DMS 273 treated with DMSO at 0.1 percent for 48 hours (cell line): ENCODE measurements around the gene OR10P1.

Experiments
- DNase-seq: peaks from one replicate; lab custom pipeline; 2025; lab: John Stamatoyannopoulos, UW

The OR10P1 gene

DNA sequence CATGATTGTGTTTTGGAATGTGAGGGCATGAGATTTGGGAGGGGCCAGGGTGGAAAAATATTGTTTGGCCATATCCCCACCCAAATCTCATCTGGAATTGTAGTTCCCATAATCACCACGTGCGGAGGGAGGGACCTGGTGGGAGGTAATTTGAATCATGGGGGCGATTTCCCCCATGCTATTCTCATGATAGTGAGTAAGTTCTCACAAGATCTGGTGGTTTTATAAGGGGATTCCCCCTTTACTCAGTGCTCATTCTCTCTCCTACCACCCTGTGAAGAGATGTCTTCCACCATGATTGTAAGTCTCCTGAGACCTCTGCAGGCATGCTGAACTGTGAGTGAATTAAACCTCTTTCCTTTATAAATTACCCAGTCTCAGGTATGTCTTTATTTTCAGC is 15.7 kb downstream of the OR10P1 start:
- no peak for DNase-seq

DNA sequence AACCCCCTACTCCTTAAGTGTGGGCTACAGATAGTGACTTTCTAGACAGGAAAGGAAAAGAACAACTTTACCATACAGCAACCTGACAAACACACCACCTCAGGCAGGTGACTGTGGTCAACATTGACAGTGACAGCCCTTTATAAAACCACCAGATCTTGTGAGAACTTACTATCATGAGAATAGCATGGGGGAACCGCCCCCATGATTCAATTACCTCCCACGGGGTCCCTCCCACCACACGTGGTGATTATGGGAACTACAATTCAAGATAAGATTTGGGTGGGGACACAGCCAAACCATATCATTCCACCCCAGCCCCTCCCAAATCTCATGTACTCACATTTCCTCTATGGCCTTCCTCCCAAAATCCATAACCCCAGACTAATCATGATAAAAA is 16.3 kb downstream of the OR10P1 start:
- DNase-seq, result no peak

DNA sequence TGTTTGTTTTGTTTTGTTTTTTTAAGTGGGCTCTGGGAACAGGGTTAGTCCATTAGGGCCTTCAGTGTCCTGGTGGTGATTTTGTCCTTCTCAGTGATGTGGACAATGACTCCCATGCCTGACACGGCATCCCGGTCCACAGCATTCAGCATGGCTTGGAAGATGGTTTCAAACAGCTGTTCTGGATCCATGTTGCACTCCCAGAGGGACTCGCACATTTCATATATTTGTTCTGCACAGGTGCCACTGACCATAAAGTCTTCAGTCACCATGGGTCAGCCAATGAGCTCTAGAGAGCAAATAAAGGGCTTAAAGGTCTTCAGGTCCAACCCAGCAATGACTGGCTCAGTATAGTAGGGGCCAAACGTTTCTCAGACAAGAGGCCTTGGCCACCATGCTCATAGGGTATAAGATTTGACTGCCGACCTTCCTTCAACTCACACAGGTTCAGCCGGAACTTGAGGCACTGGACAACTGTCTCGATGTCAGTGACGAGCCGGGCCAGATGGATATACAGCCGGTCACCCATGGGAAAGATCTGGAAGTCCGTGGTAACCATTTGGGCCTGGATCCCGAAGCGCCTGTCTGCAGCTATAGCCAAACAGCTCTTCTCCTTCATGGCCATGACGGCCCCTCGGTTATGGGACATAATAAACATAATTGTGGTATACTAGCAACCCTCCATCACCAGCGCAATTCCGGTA is 18.0 kb downstream of the OR10P1 start:
- no peak for DNase-seq

DNA sequence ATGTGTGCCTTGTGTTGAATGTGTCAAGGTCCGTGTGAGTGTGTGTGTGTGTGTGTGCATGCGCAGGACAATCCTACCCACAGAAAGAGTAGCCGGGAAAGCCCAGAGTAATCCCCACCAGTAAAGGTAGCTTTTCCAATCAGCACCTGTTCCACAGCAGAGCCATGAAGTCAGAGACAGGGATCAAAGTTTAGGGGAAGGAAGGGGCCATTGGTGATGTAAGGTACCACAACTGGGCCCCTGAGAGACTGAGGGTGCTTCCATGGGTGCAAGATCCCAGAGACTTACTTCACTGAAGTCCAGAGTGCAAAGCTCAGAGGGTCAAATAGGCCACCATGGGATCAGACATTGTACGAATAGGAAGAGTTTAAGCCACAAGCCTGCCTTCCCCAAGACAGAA is 20.5 kb downstream of the OR10P1 start:
- DNase-seq, result no peak

DNA sequence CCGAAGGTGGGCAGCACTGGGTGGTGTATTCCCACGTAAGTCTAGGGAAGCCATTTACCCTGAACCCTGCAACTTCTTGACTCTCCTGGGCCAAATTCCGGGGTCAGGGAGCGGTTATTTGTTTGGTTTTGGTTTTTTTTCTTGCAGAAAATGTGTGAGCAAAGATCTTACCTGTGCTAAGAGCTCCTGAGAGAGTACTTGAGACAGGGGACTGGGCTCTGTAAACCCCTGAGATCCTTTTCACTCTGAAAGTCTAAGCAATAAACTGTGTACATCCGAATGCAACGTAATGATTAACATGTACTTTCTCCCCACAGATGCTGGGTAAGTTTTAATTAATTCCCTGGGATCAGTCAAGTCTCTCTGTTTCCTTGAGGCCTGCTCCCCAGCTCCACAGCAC is 21.5 kb downstream of the OR10P1 start:
- DNase-seq, result no peak

DNA sequence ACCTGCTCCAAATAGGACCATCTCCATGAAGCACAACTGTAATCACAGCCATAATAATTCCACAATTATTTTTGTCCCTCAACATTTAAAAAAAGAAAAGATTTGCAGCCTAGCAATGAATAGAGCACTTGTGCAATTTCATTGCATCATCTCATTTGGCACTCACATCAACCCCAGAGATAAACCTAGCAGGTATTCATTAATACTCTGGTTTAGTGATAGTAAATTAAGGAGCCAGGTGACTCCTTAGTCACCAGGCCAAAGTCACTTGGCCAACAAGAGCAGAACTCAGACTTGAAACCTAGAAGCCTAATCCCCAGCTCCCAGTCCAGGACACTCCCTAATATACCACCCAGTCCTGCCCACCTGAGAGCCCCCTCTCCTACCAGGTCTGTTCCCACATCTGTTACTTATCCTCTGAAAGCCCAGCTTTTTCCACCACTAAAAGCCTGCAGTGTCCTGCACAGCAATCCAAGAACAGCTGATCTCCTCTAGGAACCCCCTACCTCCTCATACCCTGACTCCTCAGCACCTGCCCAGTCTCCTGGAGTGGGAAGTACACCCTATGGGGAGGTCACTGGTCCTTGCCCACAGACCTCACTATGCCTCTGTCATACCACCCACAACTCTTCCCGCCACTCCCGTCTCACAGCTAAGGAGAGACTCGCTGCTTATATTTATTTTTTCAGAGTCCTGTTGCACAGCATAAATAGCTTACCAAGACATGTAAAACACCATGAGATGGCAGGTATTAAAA is 22.1 kb downstream of the OR10P1 start:
- no peak for DNase-seq

DNA sequence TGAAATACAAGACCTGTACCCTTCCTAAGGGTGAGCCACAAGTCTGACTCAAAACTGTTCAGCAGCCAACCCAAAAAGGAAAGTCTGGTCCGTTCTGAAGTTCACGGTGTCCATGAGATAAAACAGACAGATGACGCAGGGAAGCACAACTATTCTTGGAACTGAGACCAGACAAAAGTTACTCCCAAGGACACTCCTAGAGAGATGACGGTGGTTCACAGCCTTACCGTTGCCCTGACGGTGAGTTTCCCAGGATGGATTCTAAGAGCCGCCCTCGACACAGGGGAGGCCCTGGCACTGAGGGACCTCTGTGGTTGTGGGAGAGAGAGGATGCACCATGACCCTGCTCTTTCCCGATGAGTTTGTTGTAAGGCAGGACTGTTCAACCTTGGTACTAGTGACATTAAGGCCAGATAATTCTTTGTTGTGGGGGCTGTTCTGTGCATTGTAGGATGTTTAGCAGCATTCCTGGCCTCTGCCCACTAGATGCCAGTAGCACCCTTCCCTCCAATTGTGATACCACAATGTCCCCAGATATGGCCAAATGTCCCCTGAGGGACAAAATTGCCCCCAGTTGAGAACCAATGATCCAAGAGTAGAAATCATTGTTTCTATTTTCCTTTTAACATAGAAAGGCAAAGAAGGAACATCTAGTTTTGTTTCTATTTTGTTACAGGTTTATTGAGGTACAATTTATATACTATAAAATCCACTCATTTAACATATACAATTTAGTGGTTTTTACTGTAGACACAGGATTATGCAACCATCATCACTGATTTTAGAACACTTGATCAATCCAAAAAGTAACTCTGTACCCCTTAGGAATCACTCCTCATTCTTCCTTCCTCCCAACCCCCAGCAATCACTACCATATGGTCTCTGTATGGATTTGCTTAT is 23.0 kb downstream of the OR10P1 start:
- DNase-seq, result peak; percentile 2

DNA sequence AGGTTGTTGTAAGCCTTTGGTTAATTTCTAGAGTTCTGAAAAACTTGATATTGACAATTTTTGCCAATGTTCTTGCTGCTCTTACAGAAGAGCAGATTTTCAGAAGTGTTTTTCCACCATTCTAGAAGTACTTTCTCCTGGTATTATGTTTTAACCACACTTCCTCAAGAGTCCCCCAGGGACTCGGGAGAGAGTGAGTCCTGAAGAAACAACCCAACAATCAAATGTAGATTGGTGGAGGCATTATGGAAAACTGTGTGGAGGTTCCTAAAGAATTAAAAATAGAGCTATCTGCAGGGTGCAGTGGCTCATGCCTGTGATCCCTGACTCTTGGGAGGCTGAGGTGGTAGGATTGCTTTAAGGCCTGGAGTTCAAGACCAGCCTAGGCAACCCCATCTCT is 26.7 kb downstream of the OR10P1 start:
- DNase-seq, result no peak

DNA sequence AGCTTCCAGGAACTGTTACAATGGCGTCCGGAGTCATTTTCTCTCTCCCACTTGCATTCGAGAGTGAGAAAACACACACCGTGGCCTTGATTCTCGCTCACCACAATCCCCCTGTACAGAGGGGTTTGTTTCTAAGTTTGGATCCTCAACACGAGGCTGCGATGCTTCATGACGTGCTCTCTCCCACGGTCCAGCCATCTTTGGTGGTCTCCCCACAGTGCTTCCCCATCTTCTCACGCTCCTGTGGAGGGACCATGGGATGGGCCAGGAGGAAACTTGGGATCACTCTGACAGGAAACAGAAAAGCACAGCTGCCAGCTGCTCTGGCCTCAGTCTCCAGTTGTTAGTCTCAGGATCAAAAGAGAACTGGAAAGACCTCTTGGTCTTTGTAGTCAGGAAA is 28.1 kb downstream of the OR10P1 start:
- DNase-seq, result no peak

DNA sequence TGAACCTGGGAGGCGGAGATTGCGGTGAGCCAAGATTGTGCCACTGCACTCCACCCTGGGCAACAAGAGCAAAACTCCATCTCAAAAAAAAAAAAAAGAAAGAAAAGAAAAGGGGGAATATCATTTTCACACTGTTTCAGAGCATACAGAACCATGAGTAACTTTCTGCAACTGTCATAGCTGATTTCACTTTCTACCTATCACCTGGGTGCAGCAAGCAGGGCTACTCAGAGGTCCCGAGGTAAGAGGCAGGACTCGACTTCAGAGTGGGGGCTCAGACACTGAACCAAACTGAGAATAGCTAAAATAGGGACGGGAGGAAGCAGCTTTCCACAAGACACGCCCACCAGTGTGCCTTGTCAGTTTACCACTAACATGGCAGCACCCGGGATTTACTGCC is 29.8 kb downstream of the OR10P1 start:
- no peak for DNase-seq

DNA sequence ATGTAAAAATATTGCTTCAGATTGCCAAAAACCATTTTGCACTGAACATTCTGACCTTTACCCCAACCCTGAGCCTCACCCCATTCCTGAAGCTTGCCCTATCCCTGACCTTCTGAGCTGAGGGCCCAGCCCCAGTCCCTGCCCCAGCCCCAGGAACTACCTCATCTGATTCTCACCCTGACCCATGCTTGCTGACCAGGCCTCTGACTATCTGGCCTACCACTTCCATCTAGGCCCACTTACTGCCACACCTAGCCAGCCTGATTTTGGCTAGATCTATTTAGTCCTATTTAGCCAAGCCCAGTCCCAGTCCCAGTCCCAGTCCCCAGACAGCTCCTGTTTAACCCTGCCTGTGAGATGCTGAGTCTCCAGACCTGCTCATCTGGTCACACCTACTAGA is 33.6 kb downstream of the OR10P1 start:
- no peak for DNase-seq

DNA sequence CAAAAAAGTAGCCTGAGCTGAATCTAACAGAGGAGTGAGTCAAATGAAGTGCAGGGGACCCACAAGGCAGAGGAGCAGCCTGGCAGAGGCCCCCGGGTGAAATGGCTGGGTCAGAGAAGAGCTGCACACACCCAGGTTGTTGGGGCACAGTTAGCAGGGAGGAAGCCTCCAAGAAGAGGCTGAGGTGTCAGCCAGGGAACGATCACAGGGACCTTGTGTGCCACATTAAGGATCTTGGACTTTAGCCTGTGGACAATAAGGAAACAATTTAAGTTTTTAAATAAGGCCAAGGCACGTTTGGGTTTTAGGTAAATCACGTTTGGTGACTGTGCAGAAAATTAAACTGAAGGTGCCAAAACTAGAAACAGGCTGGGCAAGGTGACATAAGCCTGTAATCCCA is 35.1 kb downstream of the OR10P1 start:
- no peak for DNase-seq

DNA sequence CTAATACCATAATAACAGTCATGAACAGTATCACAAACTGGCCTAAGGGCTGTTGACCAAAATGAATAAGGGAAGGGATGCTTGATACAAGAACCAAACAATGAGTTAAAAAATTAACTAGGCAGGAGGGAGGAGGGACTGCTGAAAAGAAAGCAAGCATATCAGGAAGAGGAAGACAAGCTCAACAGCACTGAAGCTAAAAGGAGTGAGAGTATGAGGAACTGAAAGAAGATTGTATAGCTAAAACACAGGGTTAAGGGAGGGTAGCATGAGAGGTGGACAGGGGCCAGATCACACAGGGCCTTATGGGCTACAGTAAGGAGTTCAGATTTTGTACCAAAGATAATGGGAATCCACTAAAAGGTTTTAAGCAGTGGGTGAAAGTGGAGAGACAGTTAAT is 36.9 kb downstream of the OR10P1 start:
- DNase-seq, result no peak

DNA sequence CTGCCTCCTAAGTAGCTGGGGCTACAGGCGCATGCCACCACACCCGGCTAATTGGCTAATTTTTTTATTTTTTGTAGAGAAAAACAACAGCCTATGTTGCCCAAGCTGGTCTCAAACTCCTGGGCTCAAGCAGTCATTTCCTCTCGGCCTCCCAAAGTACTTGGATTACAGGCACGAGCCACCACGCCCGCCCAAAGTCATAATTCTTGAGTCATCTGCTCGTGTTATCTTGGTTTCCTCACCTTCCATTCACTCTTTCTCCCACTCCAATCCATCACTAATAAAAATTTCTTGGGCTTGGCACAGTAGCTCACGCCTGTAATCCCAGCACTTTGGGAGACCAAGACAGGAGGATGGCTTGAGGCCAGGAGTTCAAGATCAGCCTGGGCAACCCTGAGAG is 39.0 kb downstream of the OR10P1 start:
- DNase-seq, result no peak

DNA sequence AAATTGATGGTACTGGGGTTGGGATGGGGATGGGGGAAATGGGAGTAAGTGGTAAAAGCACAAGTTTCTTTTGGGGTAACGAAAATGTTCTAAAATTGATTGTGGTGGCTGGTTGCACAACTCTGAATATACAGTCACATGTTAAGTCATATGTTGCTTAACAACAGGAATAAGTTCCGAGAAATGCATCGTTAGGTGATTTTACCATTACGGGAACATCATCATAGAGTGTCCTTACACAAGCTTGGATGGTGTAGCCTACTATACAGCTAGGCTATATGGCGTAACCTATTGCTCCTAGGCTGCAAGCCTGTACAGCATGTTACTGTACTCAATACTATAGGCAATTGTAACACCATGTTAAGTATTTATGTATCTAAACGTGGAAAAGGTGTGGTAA is 40.0 kb downstream of the OR10P1 start:
- DNase-seq, result no peak

DNA sequence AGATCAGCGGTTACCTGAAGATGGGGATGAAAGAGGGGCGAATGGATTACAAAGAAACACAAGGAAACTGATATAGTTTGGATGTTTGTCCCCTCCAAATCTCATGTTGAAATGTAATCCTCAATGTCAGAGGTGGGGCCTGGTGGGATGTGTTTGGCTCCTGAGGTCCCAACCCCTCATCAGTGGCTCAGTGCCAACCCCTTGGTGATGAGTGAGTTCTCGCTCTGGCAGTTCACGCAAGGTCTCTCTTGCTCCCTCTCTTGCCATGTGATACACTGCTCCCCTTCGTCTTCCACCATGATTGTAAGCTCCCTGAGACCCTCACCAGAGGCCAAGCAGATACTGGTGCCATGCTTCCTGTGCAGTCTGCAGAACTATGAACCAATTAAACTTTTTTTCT is 43.0 kb downstream of the OR10P1 start:
- DNase-seq, result no peak

DNA sequence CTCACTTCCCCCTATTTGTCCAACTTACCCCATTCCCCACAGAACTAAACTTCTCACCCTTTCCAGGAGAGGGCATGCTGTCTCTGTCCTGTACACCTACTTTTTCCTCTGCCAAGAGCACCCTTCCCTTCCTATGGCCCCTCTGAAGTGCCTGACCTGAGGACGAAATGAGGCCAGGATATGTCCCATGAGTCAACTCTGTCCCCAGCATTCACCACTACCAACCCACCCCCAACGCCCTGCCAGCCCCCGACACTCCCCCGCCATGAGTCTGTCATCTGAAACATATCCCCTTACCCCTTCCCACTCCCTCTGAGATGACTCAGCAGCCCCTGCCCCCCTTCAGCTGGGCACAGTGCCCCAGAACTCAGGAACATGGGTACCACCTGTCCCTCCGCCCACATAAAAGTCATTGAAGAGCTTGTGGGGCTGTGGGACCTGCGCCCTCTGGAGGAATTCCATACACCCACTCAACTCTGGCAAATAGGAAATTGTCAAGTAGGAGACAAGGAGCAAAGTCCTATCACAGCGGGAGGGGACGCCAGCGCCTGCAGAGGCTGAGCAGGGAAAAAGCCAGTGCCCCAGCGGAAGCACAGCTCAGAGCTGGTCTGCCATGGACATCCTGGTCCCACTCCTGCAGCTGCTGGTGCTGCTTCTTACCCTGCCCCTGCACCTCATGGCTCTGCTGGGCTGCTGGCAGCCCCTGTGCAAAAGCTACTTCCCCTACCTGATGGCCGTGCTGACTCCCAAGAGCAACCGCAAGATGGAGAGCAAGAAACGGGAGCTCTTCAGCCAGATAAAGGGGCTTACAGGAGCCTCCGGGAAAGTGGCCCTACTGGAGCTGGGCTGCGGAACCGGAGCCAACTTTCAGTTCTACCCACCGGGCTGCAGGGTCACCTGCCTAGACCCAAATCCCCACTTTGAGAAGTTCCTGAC is 44.7 kb downstream of the OR10P1 start:
- DNase-seq, result peak; percentile 80

DNA sequence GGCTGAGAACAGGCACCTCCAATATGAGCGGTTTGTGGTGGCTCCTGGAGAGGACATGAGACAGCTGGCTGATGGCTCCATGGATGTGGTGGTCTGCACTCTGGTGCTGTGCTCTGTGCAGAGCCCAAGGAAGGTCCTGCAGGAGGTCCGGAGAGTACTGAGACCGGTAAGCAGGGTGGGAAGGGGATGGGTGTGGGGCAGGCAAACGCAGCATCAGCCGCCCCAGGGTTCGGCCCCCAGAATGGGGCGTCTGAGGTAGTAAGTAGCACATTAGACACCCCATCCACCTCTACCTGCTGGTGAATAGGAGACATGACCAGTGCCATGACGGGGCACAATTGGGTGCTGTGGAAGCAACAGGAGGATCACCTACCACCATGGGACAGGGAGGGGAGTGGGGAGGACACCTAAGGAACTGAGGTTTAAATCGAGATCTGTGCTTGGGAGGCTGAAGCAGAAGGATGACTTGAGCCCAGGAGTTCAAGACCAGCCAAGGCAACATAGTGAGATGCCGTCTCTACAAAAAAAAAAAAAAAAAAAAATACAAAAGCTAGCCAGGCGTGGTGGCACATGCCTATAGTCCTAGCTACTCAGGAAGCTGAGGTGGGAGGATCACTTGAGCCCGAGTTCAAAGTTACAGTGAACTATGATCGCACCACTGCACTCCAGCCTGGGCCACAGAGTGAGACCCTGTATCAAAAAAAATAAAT is 45.5 kb downstream of the OR10P1 start:
- DNase-seq, result no peak

DNA sequence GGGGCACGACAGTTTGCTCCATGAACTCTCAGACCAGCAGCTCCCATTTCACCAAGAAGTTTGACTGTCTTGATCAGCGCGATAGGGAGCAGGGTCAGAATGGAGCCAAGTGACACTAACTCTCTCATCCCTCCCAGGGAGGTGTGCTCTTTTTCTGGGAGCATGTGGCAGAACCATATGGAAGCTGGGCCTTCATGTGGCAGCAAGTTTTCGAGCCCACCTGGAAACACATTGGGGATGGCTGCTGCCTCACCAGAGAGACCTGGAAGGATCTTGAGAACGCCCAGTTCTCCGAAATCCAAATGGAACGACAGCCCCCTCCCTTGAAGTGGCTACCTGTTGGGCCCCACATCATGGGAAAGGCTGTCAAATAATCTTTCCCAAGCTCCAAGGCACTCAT is 47.0 kb downstream of the OR10P1 start:
- no peak for DNase-seq

DNA sequence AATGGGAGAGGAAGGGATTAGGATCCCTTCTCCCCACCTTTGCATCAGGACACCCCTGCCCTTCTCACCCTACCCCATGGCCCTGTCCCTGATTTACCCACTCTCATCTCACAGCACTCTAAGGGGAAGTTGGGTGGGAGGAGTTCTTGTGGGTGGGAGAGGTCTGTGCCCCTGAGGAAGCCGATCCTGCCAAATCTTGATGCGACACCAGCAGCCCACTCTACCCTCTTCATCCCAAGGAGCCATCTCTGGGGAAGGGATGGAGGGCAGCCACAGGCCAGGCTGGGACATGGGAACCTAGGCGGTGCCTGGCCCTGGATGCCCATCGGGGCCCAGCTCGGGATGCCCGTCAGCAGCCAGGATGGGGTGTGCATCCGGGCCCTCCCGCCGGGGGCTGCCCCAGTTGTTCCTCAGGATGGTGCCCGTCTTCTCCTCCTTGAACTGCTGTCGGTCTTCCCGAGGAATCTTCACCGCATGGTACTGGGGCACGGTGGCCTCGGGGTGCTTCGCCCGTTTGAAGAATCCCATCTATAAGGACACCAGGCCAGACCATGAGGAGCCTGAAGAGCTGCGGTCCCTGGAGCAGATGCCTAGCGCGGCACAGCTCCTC is 48.2 kb downstream of the OR10P1 start:
- no peak for DNase-seq

DNA sequence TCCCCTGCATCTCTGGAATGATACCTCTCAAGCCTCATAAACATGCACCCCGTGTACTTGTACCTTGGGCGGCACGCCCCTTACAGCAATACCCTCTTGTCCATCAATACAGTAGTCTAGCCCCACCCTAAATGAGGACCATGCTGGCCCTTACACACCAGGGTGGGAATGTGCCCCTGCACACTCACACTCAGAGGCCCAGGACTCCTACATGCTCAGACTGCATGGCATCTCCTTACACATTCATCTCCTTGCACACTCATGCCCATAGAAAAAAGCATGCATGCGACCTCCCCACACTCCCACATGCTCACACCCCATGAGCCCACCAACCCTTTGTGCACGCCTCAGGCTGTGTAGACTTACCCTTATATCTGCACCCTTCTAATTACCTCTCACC is 49.0 kb downstream of the OR10P1 start:
- DNase-seq, result no peak
